HG03469 (cell line): ENCODE data around the gene CDKN2A.

ENCODE experiments used
- ATAC-seq: cut with Tn5 transposase; IDR thresholded peaks from one replicate; pipeline ENCODE4 v1.9.1; 2021; ENCODE audit warnings: mild to moderate bottlenecking, moderate library complexity, moderate number of reproducible peaks; ENCODE audit not compliant: unreplicated experiment

Gene CDKN2A

DNA sequence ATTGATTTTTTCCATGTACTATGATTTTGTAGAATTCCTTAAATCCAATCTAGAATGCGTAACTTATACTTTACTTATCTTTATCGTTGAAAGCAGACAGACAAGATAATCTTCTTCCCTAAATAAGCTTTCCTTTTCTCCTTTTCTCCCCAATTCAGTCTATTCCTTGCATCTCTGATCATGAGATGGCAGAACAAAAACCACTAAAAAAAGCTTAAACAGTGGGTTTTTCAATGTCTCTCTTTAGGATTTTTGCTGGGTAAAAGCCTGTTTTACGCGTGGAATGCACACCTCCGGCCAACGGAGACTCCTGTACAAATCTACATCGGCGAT lies 14.2 kb upstream of the CDKN2A start:
- no peak for ATAC-seq

DNA sequence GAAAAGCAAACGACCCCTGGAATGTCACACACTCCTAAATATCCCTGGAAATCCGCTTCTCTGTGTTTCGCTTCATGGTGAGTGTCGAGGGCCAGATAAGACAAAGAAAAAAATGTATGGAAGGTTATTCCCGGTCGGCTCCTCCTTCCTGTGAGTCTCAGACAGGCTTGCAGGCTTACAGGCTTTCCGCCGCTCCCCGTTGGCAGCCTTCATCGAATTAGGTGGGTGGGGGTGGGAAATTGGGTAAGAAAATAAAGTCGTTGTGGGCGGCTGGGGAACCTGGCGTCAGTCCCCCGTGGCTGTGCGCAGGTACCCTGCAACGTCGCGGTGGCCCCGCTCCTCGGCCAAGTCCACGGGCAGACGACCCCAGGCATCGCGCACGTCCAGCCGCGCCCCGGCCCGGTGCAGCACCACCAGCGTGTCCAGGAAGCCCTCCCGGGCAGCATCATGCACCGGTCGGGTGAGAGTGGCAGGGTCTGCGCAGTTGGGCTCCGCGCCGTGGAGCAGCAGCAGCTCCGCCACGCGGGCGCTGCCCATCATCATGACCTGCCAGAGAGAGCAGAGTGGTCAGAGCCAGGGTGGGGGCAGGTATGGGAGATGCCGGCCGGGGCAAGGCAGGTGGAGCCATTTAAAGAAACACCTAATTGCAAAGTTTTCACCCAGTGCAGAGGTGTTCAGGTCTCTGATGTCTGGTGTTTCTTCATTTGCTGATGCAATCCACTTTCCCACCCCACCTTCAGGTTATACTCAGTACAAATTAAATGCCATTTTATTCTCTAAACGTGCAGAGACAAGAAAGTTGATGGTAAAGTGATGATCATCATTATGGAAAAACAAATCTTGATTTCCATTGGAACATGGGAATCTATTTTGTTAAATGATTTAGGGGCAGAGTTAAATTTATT lies 11.8 kb upstream of the CDKN2A start:
- no peak for ATAC-seq

DNA sequence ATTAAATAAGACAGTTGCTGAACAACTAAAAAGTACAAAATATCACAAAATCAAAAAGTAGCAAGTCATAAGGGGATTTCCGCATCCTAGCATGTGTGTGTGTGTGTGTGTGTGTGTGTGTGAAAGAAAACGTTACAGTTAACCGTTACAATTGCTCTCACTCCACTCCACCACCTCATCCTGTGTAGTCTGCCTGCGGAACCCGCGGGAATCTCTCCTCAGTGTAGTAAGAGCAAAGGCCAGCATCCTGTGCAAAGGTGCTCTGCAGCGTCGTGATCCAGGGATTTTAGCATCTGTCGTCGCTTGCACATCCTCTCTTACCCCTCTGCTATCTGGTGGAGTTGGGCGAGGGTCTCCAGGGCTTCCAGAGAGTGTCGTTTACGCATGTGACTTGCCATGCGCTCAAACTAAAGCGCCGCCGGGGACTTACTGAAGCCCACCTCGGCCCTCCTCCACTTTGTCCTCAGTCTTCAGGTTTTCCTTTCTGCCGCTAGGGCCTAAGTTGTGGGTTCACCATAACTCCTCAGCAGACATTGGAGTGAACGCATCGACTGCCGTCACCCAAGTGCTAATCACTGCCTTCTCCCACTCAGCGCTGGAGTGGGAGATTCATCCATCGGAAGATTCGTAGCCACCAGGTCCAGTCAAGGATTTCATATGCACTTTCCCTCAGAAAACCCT lies 11.0 kb upstream of the CDKN2A start:
- ATAC-seq = no peak

DNA sequence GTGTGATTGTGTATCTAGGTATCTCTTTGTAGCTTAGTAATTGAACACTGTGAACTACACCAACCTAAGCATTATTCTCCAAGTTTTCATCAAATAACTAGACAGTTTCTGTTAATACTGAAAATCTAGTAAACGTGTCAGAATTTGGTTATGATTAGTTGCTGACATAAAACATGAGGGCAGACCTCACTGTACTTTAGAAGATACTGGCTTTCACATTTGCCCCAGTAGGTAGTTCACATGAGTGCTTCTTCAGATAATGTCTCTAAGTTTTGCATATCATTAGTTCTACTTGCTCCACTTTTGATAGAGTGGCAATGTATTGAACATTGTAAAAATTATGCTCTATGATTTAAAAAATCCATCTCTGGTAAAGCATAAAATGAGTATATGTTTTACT lies 7.8 kb upstream of the CDKN2A start:
- ATAC-seq = no peak

DNA sequence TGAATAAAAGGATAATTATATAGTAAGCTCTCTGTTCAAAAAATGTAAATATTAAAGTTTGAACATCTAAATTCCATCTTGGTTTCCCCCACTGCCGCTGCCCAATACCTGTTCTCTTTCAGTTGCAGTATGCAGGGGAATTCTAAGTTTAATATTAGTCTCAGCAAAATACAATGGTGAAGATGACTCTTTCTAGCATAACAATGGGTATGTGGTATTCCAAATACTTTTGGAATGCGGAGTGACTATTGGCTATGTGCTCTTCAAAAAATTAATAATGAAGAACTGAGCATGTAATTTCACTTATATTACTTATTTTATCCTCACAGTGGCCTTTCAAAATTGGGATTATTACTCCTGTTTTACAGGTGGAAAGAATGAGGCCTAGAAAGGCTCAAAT lies 3.8 kb upstream of the CDKN2A start:
- no peak for ATAC-seq

DNA sequence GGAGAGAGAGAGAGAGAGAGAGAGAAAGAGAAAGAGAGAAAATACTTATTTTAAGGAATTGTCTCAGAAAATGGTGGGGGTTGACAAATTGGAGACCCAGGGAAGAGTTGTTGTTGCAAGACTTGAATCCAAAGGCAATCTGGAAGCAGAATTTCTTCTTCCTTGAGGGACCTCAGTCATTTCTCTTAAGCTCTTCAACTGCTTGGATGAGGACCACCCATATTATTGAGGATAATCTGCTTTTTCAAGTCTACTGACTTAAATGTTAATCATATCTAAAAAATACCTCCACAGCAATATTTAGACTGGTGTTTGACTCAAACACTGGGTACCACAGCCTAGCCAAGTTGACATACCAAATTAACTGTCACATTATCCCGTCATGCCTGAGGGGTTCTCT lies 3.3 kb upstream of the CDKN2A start:
- no peak for ATAC-seq

DNA sequence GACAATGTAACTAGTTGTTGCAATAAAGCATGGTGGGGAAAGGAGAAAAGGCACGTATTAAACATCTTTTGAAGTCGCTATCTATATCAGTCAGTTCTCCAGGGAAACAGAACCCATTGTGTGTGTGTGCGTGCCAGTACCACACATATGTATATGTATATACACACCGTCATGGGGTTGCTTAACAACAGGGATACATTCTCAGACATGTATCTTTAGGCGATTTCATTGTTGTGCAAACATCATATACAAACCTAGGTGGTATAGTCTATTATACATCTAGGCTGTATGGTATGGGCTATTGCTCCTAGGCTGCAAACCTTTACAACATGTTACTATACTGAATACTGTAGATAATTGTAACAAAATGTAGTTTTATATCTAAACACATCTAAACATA lies 2.7 kb upstream of the CDKN2A start:
- ATAC-seq = no peak

DNA sequence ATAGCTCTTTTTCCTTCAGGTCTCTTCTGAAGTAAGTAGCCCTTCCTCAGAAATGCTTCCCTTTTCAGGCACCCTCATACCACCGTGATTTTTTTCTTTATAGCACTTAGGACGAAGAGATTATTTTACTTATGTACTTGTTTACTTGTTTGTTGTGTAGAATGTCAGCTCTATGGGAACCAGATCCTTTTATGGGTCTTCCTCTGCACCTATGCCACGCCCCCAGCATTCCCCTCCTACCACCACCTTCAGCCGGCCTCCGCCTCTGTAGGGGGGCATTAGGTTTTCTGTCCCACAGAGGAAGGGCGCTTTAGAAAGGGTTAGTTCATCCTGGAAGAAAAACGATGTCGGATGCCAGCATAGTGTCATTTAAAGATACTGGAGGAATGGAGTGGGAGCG lies 2.2 kb upstream of the CDKN2A start:
- no peak for ATAC-seq

DNA sequence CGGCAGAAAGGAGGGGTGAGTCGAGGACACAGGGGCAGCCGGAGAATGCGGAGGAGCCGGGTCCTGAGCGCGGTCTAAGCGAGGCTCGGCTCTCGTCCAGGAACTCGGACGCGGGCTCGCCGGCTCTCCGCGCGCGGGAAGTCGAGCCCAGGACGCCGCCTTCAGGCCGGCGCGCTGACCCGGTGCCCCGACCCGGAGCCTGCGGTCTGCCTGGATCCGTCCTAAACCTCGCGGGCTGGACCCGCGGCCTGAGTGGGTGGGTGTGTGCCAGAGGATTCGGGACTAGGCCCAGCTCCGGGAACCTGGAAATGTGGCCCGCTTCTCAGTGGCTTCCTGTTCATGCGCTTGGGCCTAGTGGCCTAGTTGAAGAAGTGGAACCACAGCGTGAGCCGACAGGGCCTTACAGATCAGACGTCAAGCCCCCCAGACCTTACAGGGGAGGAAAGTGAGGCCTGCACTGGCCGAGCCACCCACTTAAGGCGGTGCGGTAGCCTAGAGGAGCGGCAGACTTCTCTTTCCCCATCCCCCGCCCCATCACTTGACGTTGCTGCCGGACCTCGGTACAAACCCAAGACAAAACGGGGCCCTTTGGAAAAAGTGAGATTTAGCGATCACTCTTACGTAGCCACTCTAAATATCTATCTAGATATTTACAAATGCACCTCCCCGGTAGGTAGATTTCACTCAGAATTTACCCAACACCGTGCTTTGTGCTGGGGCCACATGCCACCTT lies 1.6 kb upstream of the CDKN2A start:
- no peak for ATAC-seq

DNA sequence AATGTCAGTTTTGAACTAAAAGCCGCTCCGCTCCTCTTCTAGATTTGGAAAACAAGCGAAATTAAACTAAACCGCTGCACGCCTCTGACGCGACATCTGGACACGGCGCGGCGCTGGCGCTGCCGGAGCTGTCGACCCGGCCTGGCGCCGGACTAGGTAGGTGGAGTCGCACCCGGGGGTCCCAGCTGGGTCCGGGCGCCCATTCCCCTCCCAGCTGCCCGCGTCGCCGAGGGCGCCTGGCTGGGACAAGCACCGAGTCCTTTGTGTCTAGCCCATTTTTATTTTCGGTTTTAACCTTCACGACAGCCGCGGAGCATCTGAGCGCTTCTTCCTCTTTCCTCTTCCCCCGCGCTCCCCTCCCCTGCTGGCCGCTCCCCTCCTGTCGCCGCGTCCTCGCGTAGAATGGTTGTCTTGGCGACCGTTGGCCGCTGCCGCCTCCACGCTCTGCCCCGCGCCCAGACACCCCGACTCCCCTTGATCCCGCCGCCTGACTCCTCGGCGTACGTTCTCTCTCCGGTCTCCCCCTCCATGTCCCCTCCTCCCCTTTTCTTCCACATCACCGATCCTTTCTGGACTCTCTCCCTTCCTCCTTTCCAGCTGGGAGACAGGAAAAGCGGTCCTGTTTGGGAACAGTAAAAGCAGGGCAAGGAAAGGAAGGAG lies 944 bp upstream of the CDKN2A start:
- peak; percentile 81 for ATAC-seq

DNA sequence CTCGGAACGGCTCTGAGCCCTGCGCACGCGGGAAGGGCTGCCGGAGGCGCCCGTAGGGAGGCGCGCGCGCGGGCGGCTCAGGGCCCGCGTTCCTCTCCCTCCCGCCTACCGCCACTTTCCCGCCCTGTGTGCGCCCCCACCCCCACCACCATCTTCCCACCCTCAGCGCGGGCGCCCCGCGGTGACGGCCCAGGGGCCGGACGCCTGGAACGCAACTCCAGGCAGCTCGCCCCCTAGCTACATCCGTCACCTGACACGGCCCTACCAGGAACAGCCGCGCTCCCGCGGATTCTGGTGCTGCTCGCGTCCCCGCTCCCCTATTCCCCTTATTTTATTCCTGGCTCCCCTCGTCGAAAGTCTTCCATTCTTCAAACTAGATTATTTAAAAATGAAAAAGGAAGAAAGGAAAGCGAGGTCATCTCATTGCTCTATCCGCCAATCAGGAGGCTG lies 389 bp upstream of the CDKN2A start, which contains the start of gene CDKN2B-AS1:
Gene CDKN2B-AS1, plus strand, starts transcription at position 236 of the 450 bp plus-strand sequence.
- ATAC-seq = peak; percentile 12

DNA sequence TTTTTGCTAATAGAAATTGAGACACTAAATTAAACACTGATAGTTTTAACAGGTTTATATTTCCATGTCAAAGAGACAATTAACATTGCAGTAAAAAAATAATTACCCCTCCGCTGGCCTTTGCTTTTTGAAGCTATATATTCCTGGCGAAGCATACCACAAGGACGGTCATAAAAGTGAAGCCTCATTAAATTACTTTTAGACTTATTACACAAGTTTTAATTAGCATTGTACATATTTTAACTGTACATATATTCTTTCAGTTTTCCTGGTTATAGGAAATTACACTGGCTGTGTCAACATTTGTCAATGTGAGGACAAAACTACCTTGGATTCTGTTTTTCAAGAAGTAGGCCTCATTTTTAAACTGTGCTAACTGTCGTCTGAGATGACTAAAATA lies 1.2 kb downstream of the CDKN2A start:
- ATAC-seq = no peak

DNA sequence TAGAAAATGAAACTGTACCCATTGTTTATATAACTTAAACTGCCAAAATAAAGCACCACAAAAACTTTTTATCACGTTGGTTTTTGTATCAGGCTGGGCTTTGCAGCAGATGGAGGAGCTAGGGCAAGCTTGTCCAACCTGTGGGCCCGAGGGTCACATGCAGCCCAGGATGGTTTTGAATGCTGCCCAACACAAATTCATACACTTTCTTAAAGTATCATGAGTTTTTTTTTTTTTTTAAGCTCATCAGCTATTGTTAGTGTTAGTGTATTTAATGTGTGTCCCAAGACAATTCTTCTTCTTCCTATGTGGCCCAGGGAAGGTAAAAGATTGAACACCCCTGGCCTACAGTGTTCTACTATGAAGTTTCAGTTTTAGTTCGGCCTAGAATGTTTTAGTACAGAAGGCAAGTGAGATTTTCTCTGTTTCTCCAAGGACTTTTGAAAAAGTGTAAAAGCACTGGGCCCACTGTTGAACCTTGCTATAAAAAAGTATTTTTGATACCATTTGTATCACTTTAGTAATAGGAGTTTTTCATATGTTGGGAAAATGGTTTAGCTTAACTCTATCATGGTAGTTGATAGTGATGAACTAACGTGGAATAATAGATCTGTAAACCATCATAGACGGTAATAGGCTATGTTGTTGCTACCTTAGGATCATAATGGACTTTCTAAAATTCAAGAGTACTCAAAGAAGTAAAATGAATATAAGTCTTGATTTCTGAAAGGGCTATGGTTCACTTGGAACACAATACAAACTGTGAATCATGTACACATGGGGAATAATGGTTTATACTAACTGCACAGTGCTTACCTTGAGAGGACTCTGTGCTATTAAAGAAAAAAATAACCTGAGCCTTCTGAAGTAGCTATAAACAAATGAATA lies 2.9 kb downstream of the CDKN2A start:
- no peak for ATAC-seq

DNA sequence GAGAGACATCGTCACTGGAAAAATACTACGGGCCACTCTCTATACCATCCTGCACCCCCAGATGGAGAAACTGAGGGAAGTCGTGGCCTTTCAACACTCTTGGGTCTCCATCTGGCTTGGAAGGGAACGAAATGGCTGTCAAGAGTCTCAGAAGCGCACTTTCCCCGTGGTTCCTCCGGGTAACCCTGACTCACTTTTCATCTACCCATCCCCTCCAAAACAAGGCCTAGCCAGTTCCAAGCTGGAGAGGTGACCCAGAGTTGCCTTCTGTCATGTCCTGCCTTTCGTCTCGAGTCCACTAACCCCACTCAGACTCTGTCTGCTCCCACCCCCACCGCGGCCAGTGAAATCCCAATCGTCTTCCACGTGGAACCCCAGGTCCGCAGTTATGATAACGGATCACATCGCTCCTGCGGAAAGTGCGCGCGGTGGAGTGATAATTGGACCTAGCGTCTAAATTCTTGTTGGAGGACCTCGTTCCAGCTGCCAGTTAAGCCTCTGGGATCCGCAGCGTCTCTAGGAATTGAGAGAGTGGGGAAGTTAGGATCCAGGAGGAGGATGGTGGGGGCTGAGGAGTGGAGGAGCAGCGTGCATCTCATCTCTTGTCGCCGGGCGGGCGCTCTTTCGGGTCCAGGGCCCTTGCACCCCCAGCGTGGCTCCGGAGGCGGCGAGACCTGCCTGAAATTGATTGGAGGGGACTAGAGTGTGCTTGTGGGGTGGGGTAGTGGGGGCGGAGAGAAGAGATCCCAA lies 4.6 kb downstream of the CDKN2A start:
- no peak for ATAC-seq

DNA sequence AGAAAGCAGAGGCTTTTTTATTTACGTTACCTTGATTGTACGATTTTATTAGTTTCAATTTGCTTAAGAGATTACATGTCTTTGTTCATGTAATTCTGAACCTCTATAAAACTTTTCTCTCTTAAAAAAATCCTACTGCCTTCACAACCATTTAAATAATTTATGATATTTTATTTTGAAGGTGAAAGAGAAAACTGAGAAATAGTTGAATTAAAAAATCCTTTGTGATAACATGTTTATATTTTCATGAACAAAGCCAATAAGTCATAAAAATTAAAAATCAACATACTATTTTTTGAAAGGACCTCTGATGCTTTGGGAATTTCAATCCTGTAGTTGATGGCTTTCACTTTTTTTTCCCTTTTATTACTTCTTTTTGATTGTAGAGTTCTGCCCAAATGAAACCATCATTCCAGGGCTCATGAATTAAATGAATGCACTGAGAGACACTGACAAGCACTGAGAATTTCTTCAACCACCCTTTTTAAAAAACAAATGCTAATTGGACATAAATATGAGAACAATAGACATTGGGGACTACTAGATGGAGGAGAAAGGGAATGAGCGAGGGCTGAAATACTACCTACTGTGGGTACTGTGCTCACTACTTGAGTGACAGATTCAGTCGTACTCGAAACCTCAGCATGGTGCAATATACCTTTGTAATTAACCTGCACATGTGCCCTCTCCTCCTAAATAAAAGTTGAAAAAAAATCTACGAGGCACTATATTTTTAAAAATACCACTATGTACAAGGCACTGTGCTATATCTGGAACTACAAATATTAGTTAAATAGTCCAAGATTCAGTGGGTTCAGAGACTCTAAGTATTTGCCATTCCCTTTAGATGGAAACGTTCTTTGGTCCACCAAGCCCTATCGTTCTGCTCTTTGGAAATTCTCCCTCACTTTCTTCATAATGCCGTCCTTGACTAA lies 5.9 kb downstream of the CDKN2A start:
- ATAC-seq = no peak

DNA sequence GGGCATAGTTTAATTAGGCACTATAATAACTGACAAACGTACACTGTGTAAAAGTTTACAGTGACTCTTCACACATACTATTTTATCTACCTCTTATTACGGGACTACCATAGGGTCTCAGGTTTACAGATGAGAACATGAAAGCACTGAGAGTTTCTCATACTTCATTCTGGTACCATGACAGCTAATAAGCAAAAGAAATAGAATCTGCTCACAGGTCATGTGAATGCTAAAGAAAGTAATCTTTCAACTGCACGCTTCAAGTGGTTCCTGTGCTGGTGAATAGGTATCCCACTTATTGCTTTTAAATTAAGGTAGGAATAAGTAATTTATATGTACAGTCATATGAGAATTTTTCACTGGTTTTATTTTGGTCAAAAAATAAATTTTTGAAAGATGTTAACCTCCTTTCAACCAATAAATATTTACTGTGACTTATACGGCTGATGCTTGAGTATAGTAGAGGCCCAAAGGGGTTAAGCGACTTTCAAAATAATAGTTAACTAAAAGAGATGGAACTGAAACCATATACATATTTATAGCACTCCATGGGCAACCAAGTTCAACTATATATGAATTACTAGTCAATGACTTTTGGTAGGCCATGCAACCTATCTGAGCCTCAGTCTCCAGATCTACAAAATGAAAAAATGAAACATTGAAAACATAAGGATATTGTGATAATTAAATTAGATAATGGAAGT lies 8.1 kb downstream of the CDKN2A start:
- ATAC-seq = no peak

DNA sequence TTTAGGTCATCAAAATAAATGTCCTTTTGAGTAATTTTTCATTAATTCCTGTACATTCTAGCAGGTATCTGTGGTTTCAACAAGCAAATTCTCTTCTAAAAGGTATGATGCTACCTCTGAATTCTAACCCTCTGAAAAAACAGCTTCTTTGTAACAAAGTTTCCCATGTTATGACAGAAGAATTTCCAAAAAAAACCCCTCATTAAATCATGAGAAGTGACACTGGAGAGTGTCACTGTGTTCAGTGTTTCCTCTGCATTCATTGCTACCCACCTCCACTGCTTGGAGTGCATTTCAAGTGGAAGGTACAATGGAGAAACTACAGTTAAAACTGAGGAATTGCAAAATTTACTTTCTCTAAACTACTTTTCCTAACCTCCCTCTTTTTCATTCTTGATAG lies 10.1 kb downstream of the CDKN2A start:
- ATAC-seq = no peak

DNA sequence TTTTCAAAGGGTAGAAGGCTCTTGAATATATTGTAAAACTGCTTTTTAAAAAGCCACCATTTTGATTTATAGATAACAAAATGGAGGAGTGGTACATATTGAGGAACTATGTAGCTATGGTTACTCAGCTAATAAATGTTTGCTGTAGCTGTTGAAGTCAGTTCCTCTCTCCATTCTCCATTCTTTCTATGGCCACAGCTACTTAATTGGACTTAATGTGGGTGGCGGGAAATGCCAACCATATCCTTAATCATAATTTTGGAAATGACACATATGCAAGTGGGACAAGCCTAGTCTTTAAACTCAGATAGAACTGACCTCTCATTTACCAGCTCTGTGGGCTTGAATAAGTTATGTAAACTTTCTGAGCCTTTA lies 10.6 kb downstream of the CDKN2A start:
- ATAC-seq = no peak
